Activated CD8-positive, alpha-beta memory T cell treated with anti-CD3 and anti-CD28 coated beads for 4 hours (primary cell): Measurements from ENCODE around the gene NOG.

Experiments
- DNase-seq, 2 donors: peaks; one replicate each; pipeline ENCODE4 v3.0.0-alpha.2; 2020; ENCODE audit warnings: low read depth in 2 of 2

Gene NOG

GRCh38 chr17:56596691-56597494 is 3.4 kb downstream of the NOG start:
- DNase-seq, result no peak

DNA sequence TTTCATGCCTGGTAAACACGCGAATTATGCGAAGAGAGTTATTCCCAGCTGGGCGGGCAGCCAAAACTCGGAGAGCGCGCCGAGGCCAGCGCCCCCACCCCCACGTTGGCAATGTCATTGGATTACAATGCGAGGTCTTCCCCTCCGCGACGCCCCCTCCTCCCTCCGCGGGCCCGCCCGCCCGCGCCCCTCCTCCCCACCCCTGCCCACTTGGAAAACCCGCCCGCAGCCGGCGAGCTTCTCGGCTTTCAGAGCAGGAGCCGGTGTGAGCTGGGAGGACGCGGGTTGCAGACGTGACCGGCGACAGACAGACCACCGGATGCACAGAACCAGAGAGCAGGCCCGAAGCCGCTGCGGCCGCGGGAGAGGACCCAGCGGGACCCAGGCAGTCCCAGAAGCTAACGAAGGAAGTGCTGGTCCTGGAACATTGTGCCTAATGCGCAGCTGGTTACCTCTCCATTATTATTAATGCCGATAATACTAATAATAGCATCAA is 4.0 kb downstream of the NOG start:
- DNase-seq, result no peak

DNA sequence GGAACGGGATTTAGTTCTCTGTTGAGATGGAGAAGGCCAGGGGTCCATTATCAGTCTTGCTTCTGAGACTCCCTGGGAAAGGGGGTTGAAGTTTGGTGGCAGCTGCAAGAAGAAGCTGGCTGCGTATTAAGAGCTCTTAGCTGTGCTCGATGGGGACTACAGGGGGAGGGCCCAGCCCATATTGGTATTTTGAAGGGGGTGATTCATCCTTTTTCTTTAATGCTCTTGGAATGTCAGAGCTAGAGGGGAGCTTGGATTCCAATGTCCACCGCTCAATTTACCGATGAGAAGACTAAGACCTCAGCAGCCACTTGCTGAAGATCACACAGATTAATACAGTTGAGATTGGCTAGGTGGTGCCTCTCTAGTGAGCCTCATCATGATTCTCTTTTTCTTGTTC is 5.0 kb downstream of the NOG start:
- DNase-seq, result no peak

GRCh38 chr17:56599088-56599487 is 5.6 kb downstream of the NOG start:
- DNase-seq, result no peak

DNA sequence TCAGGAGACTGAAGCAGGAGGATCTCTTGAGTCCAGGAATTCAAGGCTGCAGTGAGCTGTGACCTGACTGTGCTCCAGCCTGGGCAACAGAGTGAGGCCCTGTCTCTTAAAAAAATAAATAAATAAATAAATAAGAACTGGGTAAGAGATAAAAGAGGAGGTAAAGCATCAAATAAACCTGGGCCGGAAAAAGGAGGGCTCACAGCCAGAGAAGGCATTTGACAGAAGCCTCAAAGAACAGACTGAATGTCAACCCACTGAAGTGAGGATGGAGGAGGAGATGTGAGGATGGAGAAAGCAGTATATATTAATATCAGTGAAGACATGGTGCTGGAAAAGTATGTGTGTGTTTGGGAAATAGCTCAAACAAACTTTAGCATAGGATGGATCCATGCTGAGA is 6.1 kb downstream of the NOG start:
- no peak for DNase-seq

- DNase-seq, result no peak
Measured at GRCh38 chr17:56600256-56600655, 6.8 kb downstream of the NOG start.

- DNase-seq, result no peak
Measured at GRCh38 chr17:56601591-56601990, 8.1 kb downstream of the NOG start.

- DNase-seq, result no peak
Measured at GRCh38 chr17:56602292-56603130, 9.0 kb downstream of the NOG start.

DNA sequence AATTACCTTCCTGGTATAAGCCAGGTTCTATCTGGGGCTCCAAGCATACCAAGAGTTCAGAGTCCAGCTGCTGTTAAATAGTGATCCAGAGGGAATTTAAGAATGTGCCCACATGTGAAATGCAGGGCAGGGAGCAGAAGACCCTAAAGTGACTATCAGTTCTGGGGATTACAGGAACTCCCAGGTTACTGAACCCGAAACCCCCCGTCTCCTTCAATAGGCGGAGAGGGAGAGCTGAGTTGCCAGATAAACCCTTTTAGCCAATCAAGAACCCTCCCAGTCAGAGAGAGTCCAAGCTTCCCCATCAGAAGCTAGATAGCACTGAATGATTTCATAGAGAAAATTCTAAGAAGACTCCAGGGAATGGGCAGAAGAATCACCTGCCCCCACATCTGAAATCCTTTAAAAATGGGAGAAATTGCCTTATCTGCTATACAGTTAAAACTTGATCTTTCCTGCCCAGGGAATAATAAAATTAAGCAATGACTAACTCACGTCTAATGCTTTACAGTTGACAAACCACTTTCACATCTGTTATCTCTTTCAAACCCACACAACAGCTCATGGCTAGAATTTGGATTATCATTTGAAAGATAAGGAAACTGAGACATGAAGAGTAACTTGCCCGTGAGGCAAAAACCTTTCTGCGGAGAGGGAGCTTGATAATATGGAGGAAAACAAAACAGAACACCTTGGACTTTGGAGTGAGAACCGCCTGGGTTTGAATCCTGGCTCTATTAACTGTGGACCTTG is 10.2 kb downstream of the NOG start:
- DNase-seq, result no peak

DNA sequence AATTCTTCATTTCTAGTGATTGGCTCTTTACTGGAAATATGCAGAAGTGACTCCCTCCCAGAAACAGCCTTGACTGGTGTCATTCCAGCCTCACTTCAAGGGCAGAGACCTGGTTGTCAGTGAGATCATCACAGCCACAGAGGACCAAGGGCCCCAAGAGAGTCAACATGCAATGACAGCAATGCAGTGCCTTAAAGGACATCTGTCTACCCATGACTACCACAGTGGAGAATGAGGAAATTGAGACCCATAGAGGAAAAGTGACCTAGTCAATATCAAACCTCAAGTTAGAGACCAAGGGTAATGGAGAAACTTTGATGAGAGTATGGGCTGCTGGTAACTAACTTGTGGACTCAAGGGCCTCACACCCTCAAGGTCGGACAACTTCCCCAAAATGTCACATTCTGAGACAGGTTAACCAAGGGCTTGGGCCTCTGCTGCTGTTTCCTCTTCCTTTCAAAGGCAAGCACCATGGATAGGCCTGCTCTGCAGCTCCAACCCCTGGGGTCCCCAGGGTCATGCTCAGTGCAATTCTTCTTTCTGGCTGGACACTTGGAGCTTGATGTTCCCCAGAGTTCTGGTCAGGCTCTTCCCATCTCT is 11.3 kb downstream of the NOG start:
- no peak for DNase-seq

DNA sequence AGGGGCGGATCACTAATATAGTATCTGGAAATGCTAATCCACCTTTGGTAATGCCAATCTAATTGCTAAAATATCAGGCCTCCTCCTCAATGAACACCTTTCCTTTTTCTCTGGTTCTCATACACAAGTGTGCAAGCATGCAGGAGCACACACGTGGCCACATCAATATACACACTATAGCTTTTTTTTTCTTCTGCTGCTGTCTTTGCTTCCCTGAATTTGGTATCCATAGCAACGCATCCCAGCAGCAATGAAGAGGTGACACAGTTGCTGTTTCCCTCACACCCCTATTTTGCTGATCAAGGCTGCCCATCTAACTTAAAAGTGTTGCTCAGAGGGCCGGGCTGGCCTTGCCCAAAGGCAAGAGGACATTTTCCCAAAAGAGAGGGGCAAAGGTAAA is 15.4 kb downstream of the NOG start:
- no peak for DNase-seq

DNA sequence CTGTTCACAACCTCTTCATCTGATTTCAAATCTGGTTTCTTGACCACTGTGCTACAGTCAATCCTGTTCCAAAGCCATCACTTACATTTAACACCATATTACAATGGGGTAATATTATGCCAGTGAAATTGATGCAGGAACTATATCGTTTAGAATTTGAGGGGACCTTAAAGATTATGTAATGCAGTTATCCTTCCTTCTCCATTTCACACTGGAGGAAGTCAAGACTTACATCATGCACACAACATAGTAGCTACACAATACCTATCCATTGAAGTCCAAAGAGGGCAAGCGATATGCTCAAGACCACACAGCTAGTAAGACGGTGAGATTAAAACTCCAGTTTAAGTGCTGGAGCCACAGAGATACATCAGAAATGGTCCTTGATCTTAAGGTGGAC is 16.8 kb downstream of the NOG start:
- DNase-seq, result no peak

- no peak for DNase-seq
Measured at GRCh38 chr17:56613131-56613530, 19.6 kb downstream of the NOG start.

GRCh38 chr17:56614522-56614921 is 21.0 kb downstream of the NOG start:
- no peak for DNase-seq

DNA sequence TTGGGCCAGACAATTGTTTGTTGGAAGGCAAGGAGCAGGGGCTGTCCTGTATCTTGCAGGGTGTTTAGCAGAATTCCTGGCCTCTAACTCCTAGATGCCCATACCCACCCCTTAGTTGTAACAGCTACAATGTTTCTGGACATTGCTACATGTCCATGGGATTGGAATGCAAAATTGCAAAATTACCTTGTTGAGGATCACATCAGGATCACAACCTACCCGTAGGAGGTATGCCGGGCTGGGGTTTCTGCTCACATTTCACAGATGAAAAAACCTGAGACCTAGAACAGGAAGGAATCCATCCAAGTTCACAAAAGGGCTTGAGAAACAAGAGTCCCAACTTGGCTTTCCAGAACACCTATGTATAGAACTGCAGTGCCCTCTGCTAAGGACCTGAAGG is 22.7 kb downstream of the NOG start:
- no peak for DNase-seq

DNA sequence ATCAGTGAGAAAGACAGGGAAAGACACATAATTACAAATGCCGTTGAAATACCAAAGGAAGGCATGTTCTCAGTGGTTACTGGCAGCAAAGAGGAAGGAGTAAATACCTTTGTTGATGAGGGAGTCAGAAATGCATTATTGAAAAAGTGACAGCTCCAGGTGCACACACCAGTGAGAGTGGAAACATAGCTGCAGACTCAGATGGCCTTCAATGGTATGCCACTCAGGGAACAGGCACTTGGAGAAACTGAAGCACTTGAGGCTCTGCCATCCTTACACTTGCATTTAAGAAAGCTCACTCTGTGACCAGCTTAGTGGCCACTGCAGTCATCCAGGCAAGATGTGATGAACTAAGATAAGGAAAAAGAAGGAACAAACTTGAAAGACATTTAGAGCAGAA is 29.9 kb downstream of the NOG start:
- DNase-seq, result no peak

- DNase-seq, result no peak
Measured at GRCh38 chr17:56624309-56624708, 30.8 kb downstream of the NOG start.

GRCh38 chr17:56624912-56625311 is 31.4 kb downstream of the NOG start:
- DNase-seq, result no peak

- no peak for DNase-seq
Measured at GRCh38 chr17:56629531-56630075, 36.1 kb downstream of the NOG start.

DNA sequence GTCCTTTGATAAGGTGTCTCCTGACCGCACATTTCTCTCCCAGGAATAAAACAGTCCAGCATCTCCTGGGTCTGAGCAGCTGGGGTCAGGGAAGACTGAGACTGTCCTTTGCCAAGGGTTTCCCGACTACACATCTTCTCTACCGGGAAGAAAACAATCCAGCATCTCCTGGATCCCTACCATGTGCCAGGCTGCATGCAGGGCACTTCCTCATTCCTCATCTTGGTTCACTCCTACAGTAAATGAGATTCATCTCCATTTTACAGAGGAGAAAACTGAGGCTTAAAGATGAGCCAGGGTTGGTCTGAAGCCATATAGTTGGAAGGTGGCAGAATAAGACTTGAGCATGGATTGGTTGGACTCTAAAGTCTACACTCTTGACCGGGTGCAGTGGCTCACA is 36.7 kb downstream of the NOG start:
- DNase-seq, result no peak

- DNase-seq, result no peak
Measured at GRCh38 chr17:56633681-56634080, 40.2 kb downstream of the NOG start.

GRCh38 chr17:56635641-56636040 is 42.1 kb downstream of the NOG start:
- no peak for DNase-seq
